Astrocyte of the spinal cord (primary cell): ENCODE measurements around the gene SUPT20HL1.
A peak's percentile ranks its signal among the peaks of the same experiment; 100 is the strongest.

Experiments used
- DNase-seq: peaks from one replicate; pipeline ENCODE4 v3.0.0; 2011; ENCODE audit warnings: low read depth, low spot score
- H3K4me3 ChIP-seq: 2 replicates; pipeline ENCODE4 v1.5.1; 2011; ENCODE audit warnings: low read depth, mild to moderate bottlenecking, low read length, moderate library complexity
- in situ Hi-C: cut with HindIII; loops from 2 replicates; pipeline ENCODE4 v1.10.0; 2017; ENCODE audit warnings: low sequenced_read_pairs
- TF ChIP-seq, protein P1 (sequence below): IDR thresholded peaks from 2 replicates; pipeline ENCODE4 v1.5.1; 2012; ENCODE audit warnings: low read depth, mild to moderate bottlenecking, low read length, inconsistent platforms

Gene SUPT20HL1

DNA sequence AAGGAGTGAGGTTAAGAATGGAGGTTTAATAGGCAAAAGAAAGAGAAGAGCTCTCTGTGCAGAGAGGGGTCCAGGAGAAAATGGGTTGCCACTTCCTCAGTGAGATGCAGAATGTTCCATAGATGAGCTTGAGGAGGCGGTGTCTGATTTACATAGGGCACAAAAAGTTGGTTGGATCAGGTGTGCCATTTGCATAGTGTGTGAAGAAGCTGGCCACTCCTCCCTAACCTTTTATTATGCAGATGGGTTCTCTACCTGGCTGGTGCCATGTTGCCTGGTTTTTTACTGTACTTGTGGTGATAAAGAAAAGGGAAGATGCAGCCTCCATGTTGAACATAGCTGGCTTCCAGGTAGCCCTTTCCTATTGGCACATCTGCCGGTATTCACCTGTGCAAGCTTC, 27.3 kb downstream of the SUPT20HL1 start:
- TF ChIP-seq, protein P1, sequence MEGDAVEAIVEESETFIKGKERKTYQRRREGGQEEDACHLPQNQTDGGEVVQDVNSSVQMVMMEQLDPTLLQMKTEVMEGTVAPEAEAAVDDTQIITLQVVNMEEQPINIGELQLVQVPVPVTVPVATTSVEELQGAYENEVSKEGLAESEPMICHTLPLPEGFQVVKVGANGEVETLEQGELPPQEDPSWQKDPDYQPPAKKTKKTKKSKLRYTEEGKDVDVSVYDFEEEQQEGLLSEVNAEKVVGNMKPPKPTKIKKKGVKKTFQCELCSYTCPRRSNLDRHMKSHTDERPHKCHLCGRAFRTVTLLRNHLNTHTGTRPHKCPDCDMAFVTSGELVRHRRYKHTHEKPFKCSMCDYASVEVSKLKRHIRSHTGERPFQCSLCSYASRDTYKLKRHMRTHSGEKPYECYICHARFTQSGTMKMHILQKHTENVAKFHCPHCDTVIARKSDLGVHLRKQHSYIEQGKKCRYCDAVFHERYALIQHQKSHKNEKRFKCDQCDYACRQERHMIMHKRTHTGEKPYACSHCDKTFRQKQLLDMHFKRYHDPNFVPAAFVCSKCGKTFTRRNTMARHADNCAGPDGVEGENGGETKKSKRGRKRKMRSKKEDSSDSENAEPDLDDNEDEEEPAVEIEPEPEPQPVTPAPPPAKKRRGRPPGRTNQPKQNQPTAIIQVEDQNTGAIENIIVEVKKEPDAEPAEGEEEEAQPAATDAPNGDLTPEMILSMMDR, result no peak
- DNase-seq, result no peak
- H3K4me3 ChIP-seq, result no peak overlapping the region
- in situ Hi-C loops, result no loop called here

DNA sequence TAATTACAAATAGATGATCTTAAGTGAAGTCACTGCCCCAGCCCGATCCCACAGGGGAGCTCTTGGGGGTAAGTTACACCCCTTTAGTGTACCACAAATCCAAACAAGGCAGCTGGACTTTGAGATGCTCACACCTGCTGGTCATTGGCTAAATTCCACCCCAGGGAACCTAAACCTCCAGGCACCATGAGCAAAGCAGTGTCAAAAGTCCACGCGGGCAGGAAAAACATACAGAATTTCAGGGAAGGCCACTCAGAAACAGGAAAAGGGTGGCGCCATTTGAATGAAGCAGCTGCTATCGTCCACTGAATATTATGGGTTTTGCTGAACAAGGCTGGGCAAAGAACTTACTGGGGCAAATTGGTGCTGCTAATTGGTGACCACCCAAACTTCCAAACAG, 30.9 kb downstream of the SUPT20HL1 start:
- in situ Hi-C loops, result no loop called here
- H3K4me3 ChIP-seq, result no peak overlapping the region
- TF ChIP-seq, protein P1, result no peak
- no peak for DNase-seq

GRCh38 chrX:24391843-24392242, 31.4 kb downstream of the SUPT20HL1 start:
- DNase-seq, result no peak
- TF ChIP-seq, protein P1, result no peak
- H3K4me3 ChIP-seq, result no peak overlapping the region
- in situ Hi-C loops, result no loop called here

- in situ Hi-C loops, result no loop called here
- no peak for DNase-seq
- TF ChIP-seq, protein P1, result no peak
- no peak overlapping the region for H3K4me3 ChIP-seq
These were observed 32.3 kb downstream of the SUPT20HL1 start for GRCh38 chrX:24392709-24393108.

GRCh38 chrX:24395775-24396174, 35.3 kb downstream of the SUPT20HL1 start:
- in situ Hi-C loops, result no loop called here
- peak; percentile 83 for DNase-seq
- TF ChIP-seq, protein P1, result peak; percentile 63
- H3K4me3 ChIP-seq, result no peak overlapping the region

GRCh38 chrX:24396236-24396930, 35.9 kb downstream of the SUPT20HL1 start:
- H3K4me3 ChIP-seq, result no peak overlapping the region
- in situ Hi-C loops, result no loop called here
- TF ChIP-seq, protein P1, result no peak
- peak; percentile 80 for DNase-seq
